Spleen (tissue), 11 donors: ENCODE measurements around the gene AQP2. TPM values are rescaled to one million over a fixed set of nuclear protein-coding genes. Genes with fewer than 3 reads are reported as not detected.

Experiments used
- DNase-seq: peaks from one replicate; pipeline ENCODE4 v3.0.0-alpha.2; 2020
- H3K27ac ChIP-seq, 8 donors: fragments of 200-600 bp; sonication (generic) in 7 of 8; 1 replicate in 4 of 8; 2 replicates in 4 of 8; pipeline versions ENCODE4 v1.5.0 to v1.8.0; 2016 to 2021; ENCODE audit warnings: inconsistent platforms in 4 of 8, mild to moderate bottlenecking in 4 of 8, moderate library complexity in 1 of 8
- H3K27me3 ChIP-seq, 7 donors: fragments of 200-600 bp; sonication (generic) in 6 of 7; replicated peaks in 1 of 7; 1 replicate in 4 of 7; 2 replicates in 3 of 7; pipeline versions ENCODE4 v1.5.0 to v1.8.0; 2016 to 2021; ENCODE audit warnings: inconsistent platforms in 3 of 7, mild to moderate bottlenecking in 1 of 7
- H3K36me3 ChIP-seq, 6 donors: fragments of 200-600 bp; sonication (generic) in 5 of 6; 1 replicate in 4 of 6; 2 replicates in 2 of 6; pipeline versions ENCODE4 v1.5.0 to v1.8.0; 2016 to 2021; ENCODE audit warnings: inconsistent platforms in 2 of 6
- H3K4me1 ChIP-seq, 6 donors: fragments of 200-600 bp; sonication (generic) in 5 of 6; 1 replicate in 3 of 6; 2 replicates in 3 of 6; pipeline versions ENCODE4 v1.5.0 to v1.8.0; 2016 to 2021; ENCODE audit warnings: inconsistent platforms in 3 of 6
- H3K4me3 ChIP-seq, 8 donors: fragments of 200-600 bp; sonication (generic) in 7 of 8; 1 replicate in 4 of 8; 2 replicates in 4 of 8; pipeline versions ENCODE4 v1.5.0 to v1.8.0; 2016 to 2021; ENCODE audit warnings: inconsistent platforms in 4 of 8, mild to moderate bottlenecking in 4 of 8, moderate library complexity in 2 of 8
- H3K9me3 ChIP-seq, 8 donors: fragments of 200-600 bp; sonication (generic) in 7 of 8; 1 replicate in 4 of 8; 2 replicates in 4 of 8; pipeline versions ENCODE4 v1.5.0 to v1.8.0; 2016 to 2021; ENCODE audit warnings: inconsistent platforms in 4 of 8
- CTCF ChIP-seq, 11 experiments: fragments of 200-600 bp in 7 of 11; fragments of 450-650 bp in 4 of 11; sonication (generic) in 4 of 11; IDR thresholded peaks in 8 of 11; conservative IDR thresholded peaks in 3 of 11; 1 replicate in 7 of 11; 2 replicates in 4 of 11; pipeline versions ENCODE4 v1.4.0 to v1.8.0; 2016 to 2021; ENCODE audit warnings: antibody characterized with exemption in 11 of 11, inconsistent platforms in 4 of 11, mild to moderate bottlenecking in 1 of 11
- POLR2A ChIP-seq, 3 donors: fragments of 450-650 bp; IDR thresholded peaks; one replicate each; pipeline ENCODE4 v1.5.1; 2017; ENCODE audit warnings: antibody characterized with exemption in 3 of 3, mild to moderate bottlenecking in 1 of 3
- POLR2AphosphoS5 ChIP-seq, 3 donors: sonication (generic); formaldehyde crosslinking; IDR thresholded peaks; one replicate each; pipeline ENCODE4 v1.5.1; 2017; ENCODE audit warnings: antibody characterized with exemption in 3 of 3
- WGBS, 5 donors: extraction: QIAGEN DNeasy Blood & Tissue Kit in 3 of 5; methylation state at CpG; one replicate each; pipeline versions ENCODE4 v1.1.5 to v1.1.7; 2013 to 2018; 5-methylcytosine and 5-hydroxymethylcytosine counted together
- intact Hi-C: fragments of 100-400 bp; cut with DNase I; formaldehyde crosslinking; loops from one replicate; pipeline ENCODE4 v1.15.0; 2023; ENCODE audit warnings: low total_unique reads
- polyA plus RNA-seq, 3 donors: library from polyadenylated mRNA; stranded (reverse); fragments of 200-250 nt; gene quantifications; one replicate each; pipeline ENCODE4 v1.2.1, GENCODE V29; 2013
- total RNA-seq, 7 donors: library from RNA; depleted of rRNA in 3 of 7; stranded (reverse); fragments of >200 nt in 3 of 7; fragmentation: NEBNext Ultra II Directional in 4 of 7; extraction: Animal tissue kit (Norgen Biotek cat#: 25700) in 4 of 7; gene quantifications; one replicate each; pipeline versions ENCODE4 v1.1.0 to v1.2.1, GENCODE V29; 2016 to 2021
- donor health status: healthy with polysubstance abuse.
- donor health status: DM: no; HTN: no; CAD: no; lungs with moderate emphysema.
- donor health status: DM: no; HTN: no; CAD: no.
- donor health status: Bipolar disorder and iron deficiency.
- donor health status: healthy.
- donor health status: DM: no; HTN: no; CAD: no.
- donor health status: DM: yes; HTN: yes; CAD: no.

The AQP2 gene
- total and polyA plus RNA-seq, 10 donors, result not detected

- 89 to 100% (median 100%) methylated on average over 1 of the region's 1 CpG for WGBS, 5 donors
- intact Hi-C loops, result no loop called here
- H3K36me3 ChIP-seq, result no peaks in the 10 kb centered on the region
- TF ChIP-seq CTCF (IDR thresholded peaks at IDR 0.05 in 8 of 11, conservative IDR thresholded peaks at IDR 0.05 in 3 of 11), result no peak
- no peak for TF ChIP-seq POLR2AphosphoS5 (IDR thresholded peaks at IDR 0.05)
- no peak for TF ChIP-seq POLR2A (IDR thresholded peaks at IDR 0.05)
- peaks cover 0 to 2% (median 0%) of the 10 kb centered on the region in 7 donors for H3K27me3 ChIP-seq
- no peak overlapping the region for H3K27ac ChIP-seq
- H3K9me3 ChIP-seq, result no peaks in the 10 kb centered on the region
- H3K4me3 ChIP-seq, result no peak overlapping the region
- H3K4me1 ChIP-seq, result peaks cover 0 to 19% (median 4%) of the 10 kb centered on the region in 6 donors
- DNase-seq, result peak; percentile 21
Observed at GRCh38 chr12:49939707-49940106, 10.8 kb upstream of the AQP2 start.

GRCh38 chr12:49941556-49942511 lies 8.7 kb upstream of the AQP2 start:
- Histone ChIP-seq H3K4me3 (no peak overlapping the region), H3K9me3 (no peaks in the 10 kb centered on the region), H3K36me3 (no peaks in the 10 kb centered on the region), H3K27me3 (peaks cover 0 to 2% (median 0%) of the 10 kb centered on the region in 7 donors), H3K4me1 (peaks cover 5 to 33% (median 15%) of the 10 kb centered on the region in 6 donors), H3K27ac (no peak overlapping the region)
- peak; percentile 60 for DNase-seq
- intact Hi-C loops, result no loop called here
- TF ChIP-seq POLR2AphosphoS5 (IDR thresholded peaks at IDR 0.05), result no peak
- TF ChIP-seq POLR2A (IDR thresholded peaks at IDR 0.05), result no peak
- TF ChIP-seq CTCF (IDR thresholded peaks at IDR 0.05 in 8 of 11, conservative IDR thresholded peaks at IDR 0.05 in 3 of 11), result no peak
- 79 to 89% (median 82%) methylated on average over 13 of the region's 13 CpGs for WGBS, 5 donors

- Histone ChIP-seq H3K36me3 (no peaks in the 10 kb centered on the region), H3K4me3 (no peak overlapping the region)
Observed at GRCh38 chr12:49942512-49942893, 8.0 kb upstream of the AQP2 start.

More at GRCh38 chr12:49942512-49942893, 8.0 kb upstream of the AQP2 start:
- Histone ChIP-seq H3K4me1 (peaks cover 5 to 33% (median 15%) of the 10 kb centered on the region in 6 donors), H3K27ac (no peak overlapping the region), H3K9me3 (no peaks in the 10 kb centered on the region), H3K27me3 (peaks cover 0 to 2% (median 0%) of the 10 kb centered on the region in 7 donors)
- 90 to 95% (median 92%) methylated on average over 3 of the region's 3 CpGs for WGBS, 5 donors
- TF ChIP-seq CTCF (IDR thresholded peaks at IDR 0.05 in 8 of 11, conservative IDR thresholded peaks at IDR 0.05 in 3 of 11) (no peak), POLR2AphosphoS5 (IDR thresholded peaks at IDR 0.05) (no peak), POLR2A (IDR thresholded peaks at IDR 0.05) (no peak)
- no peak for DNase-seq
- intact Hi-C loops, result no loop called here
